HepG2 (cell line): ENCODE data around the gene PCIF1. TPM values are rescaled to one million over a fixed set of nuclear protein-coding genes. Genes with fewer than 3 reads are reported as not detected.
A peak's percentile ranks its signal among the peaks of the same experiment; 100 is the strongest.

ENCODE experiments used
- BHLHE40 ChIP-seq: IDR thresholded peaks from 2 replicates; pipeline ENCODE4 v1.6.1; 2011; ENCODE audit warnings: low read length, improper control_type of control experiment
- CC2D1A ChIP-seq: sonication (generic); formaldehyde crosslinking; IDR thresholded peaks from 2 replicates; pipeline ENCODE4 v1.8.1; 2023; ENCODE audit warnings: mild to moderate bottlenecking, missing genetic modification reagents
- HIVEP1 ChIP-seq: sonication (generic); formaldehyde crosslinking; IDR thresholded peaks from 2 replicates; pipeline ENCODE4 v1.4.0; 2020; ENCODE audit warnings: mild to moderate bottlenecking, missing genetic modification reagents
- KDM6A ChIP-seq: IDR thresholded peaks from 2 replicates; pipeline ENCODE4 v1.6.1; 2016; ENCODE audit warnings: low read depth
- MED8 ChIP-seq: sonication (generic); formaldehyde crosslinking; IDR thresholded peaks from 2 replicates; pipeline ENCODE4 v1.8.1; 2023; ENCODE audit warnings: mild to moderate bottlenecking, missing genetic modification reagents; ENCODE audit not compliant: insufficient replicate concordance
- MXI1 ChIP-seq: IDR thresholded peaks from 3 replicates; pipeline ENCODE4 v1.6.1; 2012; ENCODE audit warnings: low read depth, low read length, inconsistent platforms, borderline replicate concordance
- NKX3-1 ChIP-seq: sonication (generic); formaldehyde crosslinking; IDR thresholded peaks from 2 replicates; pipeline ENCODE4 v1.5.0; 2020; ENCODE audit warnings: missing genetic modification reagents
- NPAS2 ChIP-seq: sonication (generic); formaldehyde crosslinking; IDR thresholded peaks from 2 replicates; pipeline ENCODE4 v1.8.0; 2022; ENCODE audit warnings: mild to moderate bottlenecking, missing genetic modification reagents, borderline replicate concordance
- NR3C1 ChIP-seq: sonication (generic); formaldehyde crosslinking; IDR thresholded peaks from 2 replicates; pipeline ENCODE4 v1.4.0; 2020; ENCODE audit warnings: missing genetic modification reagents
- RARA ChIP-seq: IDR thresholded peaks from 2 replicates; pipeline ENCODE4 v1.6.1; 2016; ENCODE audit warnings: missing genetic modification reagents, missing compliant biosample characterization
- RBFOX2 ChIP-seq: fragments of 200-400 bp; formaldehyde crosslinking; IDR thresholded peaks from 2 replicates; pipeline ENCODE4 v1.6.1; 2017; ENCODE audit warnings: low read depth, mild to moderate bottlenecking, low read length
- RELA ChIP-seq: sonication (generic); formaldehyde crosslinking; IDR thresholded peaks from 2 replicates; pipeline ENCODE4 v1.4.0; 2020; ENCODE audit warnings: missing genetic modification reagents
- SETDB1 ChIP-seq: sonication (generic); formaldehyde crosslinking; IDR thresholded peaks from 2 replicates; pipeline ENCODE4 v1.5.1; 2020; ENCODE audit warnings: missing genetic modification reagents, mild to moderate bottlenecking, borderline replicate concordance
- SIN3A ChIP-seq: IDR thresholded peaks from 2 replicates; pipeline ENCODE4 v1.6.1; 2011; ENCODE audit warnings: low read depth, mild to moderate bottlenecking, control low read depth, low read length, borderline replicate concordance
- TBX3 ChIP-seq: fragments of 450-650 bp; IDR thresholded peaks from 2 replicates; pipeline ENCODE4 v1.6.1; 2017; ENCODE audit warnings: antibody characterized with exemption, mild to moderate bottlenecking, inconsistent platforms, borderline replicate concordance
- ZNF20 ChIP-seq: sonication (generic); formaldehyde crosslinking; IDR thresholded peaks from 2 replicates; pipeline ENCODE4 v1.4.0; 2020; ENCODE audit warnings: mild to moderate bottlenecking, moderate library complexity, missing genetic modification reagents
- ZNF230 ChIP-seq: sonication (generic); formaldehyde crosslinking; IDR thresholded peaks from 2 replicates; pipeline ENCODE4 v1.4.0; 2020; ENCODE audit warnings: mild to moderate bottlenecking, missing genetic modification reagents
- ZNF343 ChIP-seq: sonication (generic); formaldehyde crosslinking; IDR thresholded peaks from 2 replicates; pipeline ENCODE4 v1.4.0; 2020; ENCODE audit warnings: mild to moderate bottlenecking, missing genetic modification reagents
- ZNF414 ChIP-seq: sonication (generic); formaldehyde crosslinking; IDR thresholded peaks from 2 replicates; pipeline ENCODE4 v1.5.0; 2020; ENCODE audit warnings: missing genetic modification reagents
- ZNF441 ChIP-seq: sonication (generic); formaldehyde crosslinking; IDR thresholded peaks from 2 replicates; pipeline ENCODE4 v1.7.0; 2021; ENCODE audit warnings: missing genetic modification reagents, borderline replicate concordance
- ZNF841 ChIP-seq: sonication (generic); formaldehyde crosslinking; IDR thresholded peaks from 2 replicates; pipeline ENCODE4 v1.8.1; 2023; ENCODE audit warnings: missing genetic modification reagents, borderline replicate concordance
- ZSCAN29 ChIP-seq: sonication (generic); formaldehyde crosslinking; conservative IDR thresholded peaks from 2 replicates; pipeline ENCODE4 v1.4.0; 2020; ENCODE audit warnings: mild to moderate bottlenecking, missing genetic modification reagents
- polyA plus RNA-seq, 8 experiments: library from polyadenylated mRNA; depleted of rRNA in 3 of 8; stranded (reverse) in 7 of 8; unstranded in 1 of 8; fragments of >200 nt; fragmentation: Illumina TruSeq in 4 of 8; extraction: Trizol in 4 of 8; gene quantifications; 2 replicates each; pipeline versions ENCODE4 v1.2.1 to v1.2.3, GENCODE V29; 2011 to 2016; ENCODE audit warnings: low read depth in 4 of 8, missing spikeins in 1 of 8, mixed read lengths in 1 of 8; ENCODE audit not compliant: insufficient read depth in 1 of 8
- total RNA-seq, 5 experiments: library from RNA; depleted of rRNA; stranded (reverse); fragments of >200 nt; fragmentation: Illumina TruSeq; extraction: Trizol; gene quantifications; 2 replicates each; pipeline ENCODE4 v1.2.3, GENCODE V29; 2016; ENCODE audit warnings: low read depth in 1 of 5
- TF ChIP-seq, protein P1 (sequence below): sonication (generic); formaldehyde crosslinking; IDR thresholded peaks from 2 replicates; pipeline ENCODE4 v1.4.0; 2020; ENCODE audit warnings: missing genetic modification reagents, mild to moderate bottlenecking, borderline replicate concordance
- TF ChIP-seq, protein P2 (sequence below): sonication (generic); formaldehyde crosslinking; IDR thresholded peaks from 2 replicates; pipeline ENCODE4 v1.5.0; 2020; ENCODE audit warnings: missing genetic modification reagents, mild to moderate bottlenecking, borderline replicate concordance

Gene PCIF1
- total and polyA plus RNA-seq, 2 of the 13 experiments (the other 11 are each of a cell fraction or from before 2014, with no cell fraction given), result 20.9 to 24.4 TPM

- peak; percentile 7 for TF ChIP-seq MED8 (CRISPR knock-in tag)
- TF ChIP-seq TBX3, result no peak
- TF ChIP-seq, protein P1, sequence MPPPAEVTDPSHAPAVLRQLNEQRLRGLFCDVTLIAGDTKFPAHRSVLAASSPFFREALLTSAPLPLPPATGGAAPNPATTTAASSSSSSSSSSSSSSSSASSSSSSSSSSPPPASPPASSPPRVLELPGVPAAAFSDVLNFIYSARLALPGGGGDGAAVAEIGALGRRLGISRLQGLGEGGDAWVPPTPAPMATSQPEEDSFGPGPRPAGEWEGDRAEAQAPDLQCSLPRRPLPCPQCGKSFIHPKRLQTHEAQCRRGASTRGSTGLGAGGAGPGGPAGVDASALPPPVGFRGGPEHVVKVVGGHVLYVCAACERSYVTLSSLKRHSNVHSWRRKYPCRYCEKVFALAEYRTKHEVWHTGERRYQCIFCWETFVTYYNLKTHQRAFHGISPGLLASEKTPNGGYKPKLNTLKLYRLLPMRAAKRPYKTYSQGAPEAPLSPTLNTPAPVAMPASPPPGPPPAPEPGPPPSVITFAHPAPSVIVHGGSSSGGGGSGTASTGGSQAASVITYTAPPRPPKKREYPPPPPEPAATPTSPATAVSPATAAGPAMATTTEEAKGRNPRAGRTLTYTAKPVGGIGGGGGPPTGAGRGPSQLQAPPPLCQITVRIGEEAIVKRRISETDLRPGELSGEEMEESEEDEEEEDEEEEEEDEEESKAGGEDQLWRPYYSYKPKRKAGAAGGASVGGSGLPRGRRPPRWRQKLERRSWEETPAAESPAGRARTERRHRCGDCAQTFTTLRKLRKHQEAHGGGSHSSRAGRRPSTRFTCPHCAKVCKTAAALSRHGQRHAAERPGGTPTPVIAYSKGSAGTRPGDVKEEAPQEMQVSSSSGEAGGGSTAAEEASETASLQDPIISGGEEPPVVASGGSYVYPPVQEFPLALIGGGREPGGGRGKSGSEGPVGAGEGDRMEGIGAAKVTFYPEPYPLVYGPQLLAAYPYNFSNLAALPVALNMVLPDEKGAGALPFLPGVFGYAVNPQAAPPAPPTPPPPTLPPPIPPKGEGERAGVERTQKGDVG (CRISPR knock-in tag), result no peak
- no peak for TF ChIP-seq ZNF414 (CRISPR knock-in tag)
- TF ChIP-seq, protein P2, sequence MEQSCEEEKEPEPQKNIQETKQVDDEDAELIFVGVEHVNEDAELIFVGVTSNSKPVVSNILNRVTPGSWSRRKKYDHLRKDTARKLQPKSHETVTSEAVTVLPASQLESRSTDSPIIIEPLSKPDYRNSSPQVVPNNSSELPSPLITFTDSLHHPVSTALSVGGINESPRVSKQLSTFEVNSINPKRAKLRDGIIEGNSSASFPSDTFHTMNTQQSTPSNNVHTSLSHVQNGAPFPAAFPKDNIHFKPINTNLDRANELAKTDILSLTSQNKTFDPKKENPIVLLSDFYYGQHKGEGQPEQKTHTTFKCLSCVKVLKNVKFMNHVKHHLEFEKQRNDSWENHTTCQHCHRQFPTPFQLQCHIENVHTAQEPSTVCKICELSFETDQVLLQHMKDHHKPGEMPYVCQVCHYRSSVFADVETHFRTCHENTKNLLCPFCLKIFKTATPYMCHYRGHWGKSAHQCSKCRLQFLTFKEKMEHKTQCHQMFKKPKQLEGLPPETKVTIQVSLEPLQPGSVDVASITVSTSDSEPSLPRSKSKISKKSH, result no peak
- no peak for TF ChIP-seq RARA (CRISPR knock-in tag)
- no peak for TF ChIP-seq SIN3A
- 0 out of 2 replicates have a peak, but pooled peaks have one; percentile 9 for TF ChIP-seq NKX3-1
- no peak for TF ChIP-seq HIVEP1 (CRISPR knock-in tag)
- no peak for TF ChIP-seq ZNF441 (CRISPR knock-in tag)
- TF ChIP-seq ZNF343, result no peak
- TF ChIP-seq SETDB1, result peak; percentile 65; the same call in 1 of the 2 replicates
- TF ChIP-seq RBFOX2, result no peak
- no peak for TF ChIP-seq NPAS2
- no peak for TF ChIP-seq CC2D1A (CRISPR knock-in tag)
- TF ChIP-seq BHLHE40, result no peak
- TF ChIP-seq KDM6A (CRISPR knock-in tag), result no peak
- TF ChIP-seq RELA (CRISPR knock-in tag), result no peak
- TF ChIP-seq ZSCAN29, result no peak
- no peak for TF ChIP-seq ZNF20 (CRISPR knock-in tag)
- 0 out of 2 replicates have a peak, but pooled peaks have one; percentile 11 for TF ChIP-seq ZNF230 (CRISPR knock-in tag)
- TF ChIP-seq NR3C1 (CRISPR knock-in tag), result no peak
- TF ChIP-seq MXI1, result no peak
- no peak for TF ChIP-seq ZNF841
These were observed 13.8 kb upstream of the PCIF1 start (continued) for GRCh38 chr20:45920462-45921336.
